ENCODE results near the gene SATB2. TPM values are rescaled to one million over a fixed set of nuclear protein-coding genes. Genes with fewer than 3 reads are reported as not detected.

SATB2 gene
- total RNA-seq, 4 donors from 2014 or later, result 2.2 to 6.6 (median 5.0) TPM

DNA sequence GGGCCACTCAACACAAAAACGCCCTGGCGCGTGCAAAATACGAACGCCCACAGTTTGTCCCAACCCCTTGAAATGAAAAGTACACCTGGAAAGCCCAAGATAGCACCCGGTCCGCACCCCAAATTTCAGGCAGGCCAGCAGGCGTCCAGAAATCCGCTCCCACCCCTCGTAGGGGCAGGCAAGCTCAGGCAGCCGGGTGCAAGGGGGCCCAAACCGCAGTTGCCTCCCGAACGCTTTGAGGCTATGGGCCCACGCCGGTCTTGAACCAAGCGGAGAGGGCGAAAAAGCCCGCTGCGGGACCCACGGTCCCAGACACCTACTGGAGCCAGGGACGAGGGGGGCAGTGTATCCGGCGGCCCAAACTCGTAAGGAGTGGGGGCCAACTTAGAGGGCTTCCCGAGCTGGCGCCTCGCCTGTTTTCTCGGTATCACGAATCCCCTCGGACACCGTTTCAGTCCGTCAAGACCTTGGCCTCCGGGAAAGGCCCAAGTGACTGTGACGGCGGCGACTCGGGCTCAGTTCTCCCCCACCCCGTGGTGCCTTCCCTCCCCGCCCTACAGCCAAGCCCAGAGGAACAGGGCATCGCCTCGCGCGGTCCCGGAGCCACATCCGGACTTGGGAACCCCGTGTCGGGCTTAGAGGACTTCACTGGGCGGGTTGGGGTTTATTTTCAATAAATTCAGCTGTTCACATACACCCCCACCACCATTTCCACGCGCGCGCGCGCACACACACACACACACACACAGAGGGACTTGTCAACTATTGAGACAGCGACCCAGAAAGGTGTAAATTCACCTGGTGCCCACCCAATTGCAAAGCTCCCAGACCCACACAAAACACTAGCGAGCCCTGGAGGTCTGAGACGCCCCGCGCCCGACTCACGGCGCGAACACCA is 6.2 kb upstream of the SATB2 start:
- TF ChIP-seq POLR2A (IDR thresholded peaks at IDR 0.05; ENCODE audit: low read depth) (no peak), EP300 (IDR thresholded peaks at IDR 0.05) (no peak), POLR2AphosphoS5 (IDR thresholded peaks at IDR 0.05) (no peak), CTCF (IDR thresholded peaks at IDR 0.05) (no peak)
- Histone ChIP-seq H3K4me1 (peaks cover 33 to 55% (median 46%) of the 10 kb centered on the region in 4 donors), H3K36me3 (no peaks in the 10 kb centered on the region), H3K27me3 (peaks cover 7 to 90% (median 88%) of the 10 kb centered on the region in 4 donors), H3K4me3 (peak overlapping the region; percentile 48 to 59 (median 52)), H3K9me3 (no peaks in the 10 kb centered on the region), H3K27ac (replicated peaks in 1 of 4) (no peak overlapping the region)
- intact Hi-C loops (cut with DNase I), result loop anchor here (10.0 kb wide), 1 partner anchor 1679 kb away; the partner anchor contains the start of gene BOLL
- WGBS, result 7% methylated on average over 16 of the region's 64 CpGs
- DNase-seq (ENCODE audit: extremely low spot score), result peak; percentile 75

- Histone ChIP-seq H3K4me3 (peak overlapping the region; percentile 48 to 59 (median 52)), H3K27me3 (peaks cover 7 to 84% (median 79%) of the 10 kb centered on the region in 4 donors), H3K36me3 (no peaks in the 10 kb centered on the region), H3K9me3 (no peaks in the 10 kb centered on the region), H3K4me1 (peaks cover 29 to 53% (median 43%) of the 10 kb centered on the region in 4 donors), H3K27ac (replicated peaks in 1 of 4) (no peak overlapping the region)
- TF ChIP-seq CTCF (IDR thresholded peaks at IDR 0.05), result peak; percentile 56 to 73 (median 58)
- TF ChIP-seq EP300 (IDR thresholded peaks at IDR 0.05), result no peak
- 1% methylated on average over 51 of the region's 63 CpGs for WGBS
- DNase-seq (ENCODE audit: extremely low spot score), result peak; percentile 87
- intact Hi-C loops (cut with DNase I), result loop anchor here (10.0 kb wide), 1 partner anchor 1678 kb away; the partner anchor contains the start of gene BOLL
Measured at GRCh38 chr2:199462956-199463692, 5.4 kb upstream of the SATB2 start.

DNA sequence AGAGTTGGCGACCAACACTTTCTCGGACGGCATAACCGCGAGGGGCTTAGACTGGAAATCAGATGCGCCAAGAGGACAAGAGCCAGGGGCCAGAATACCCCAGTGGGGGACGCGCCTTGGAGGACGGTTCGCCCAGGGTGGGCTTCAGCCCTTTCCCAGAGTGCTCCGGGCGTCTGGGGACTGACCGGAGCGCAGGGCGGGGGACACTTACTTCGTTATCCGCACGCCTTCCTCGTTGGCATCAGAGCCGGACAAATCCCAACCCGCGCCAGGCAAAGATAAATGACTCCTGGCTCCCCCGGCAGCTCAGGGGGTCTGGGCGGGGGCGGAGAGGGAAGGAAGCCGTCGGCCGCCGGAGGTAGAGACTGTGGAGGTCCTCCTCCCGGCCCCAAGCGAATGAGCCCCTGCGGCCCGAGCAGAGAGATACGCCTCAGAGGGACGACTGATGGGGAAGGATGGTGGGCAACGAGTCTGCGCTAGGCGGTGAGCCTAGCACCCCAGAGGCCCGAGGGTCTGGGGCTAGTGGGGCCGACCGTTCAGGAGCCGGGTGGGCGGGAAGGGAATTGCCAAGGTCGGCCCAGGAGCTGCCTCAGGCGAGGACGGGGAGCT is 4.7 kb upstream of the SATB2 start:
- intact Hi-C loops (cut with DNase I), result loop anchor here (10.0 kb wide), 1 partner anchor 1678 kb away; the partner anchor contains the start of gene BOLL
- 3% methylated on average over 21 of the region's 46 CpGs for WGBS
- TF ChIP-seq CTCF (IDR thresholded peaks at IDR 0.05) (no peak), POLR2AphosphoS5 (IDR thresholded peaks at IDR 0.05) (no peak), POLR2A (IDR thresholded peaks at IDR 0.05; ENCODE audit: low read depth) (no peak), EP300 (IDR thresholded peaks at IDR 0.05) (no peak)
- Histone ChIP-seq H3K4me1 (peaks cover 36 to 60% (median 50%) of the 10 kb centered on the region in 4 donors), H3K36me3 (no peaks in the 10 kb centered on the region), H3K27ac (replicated peaks in 1 of 4) (no peak overlapping the region), H3K4me3 (peak overlapping the region; percentile 48 to 59 (median 52)), H3K9me3 (no peaks in the 10 kb centered on the region), H3K27me3 (peaks cover 7 to 84% (median 78%) of the 10 kb centered on the region in 4 donors)
- peak; percentile 85 for DNase-seq (ENCODE audit: extremely low spot score)

DNA sequence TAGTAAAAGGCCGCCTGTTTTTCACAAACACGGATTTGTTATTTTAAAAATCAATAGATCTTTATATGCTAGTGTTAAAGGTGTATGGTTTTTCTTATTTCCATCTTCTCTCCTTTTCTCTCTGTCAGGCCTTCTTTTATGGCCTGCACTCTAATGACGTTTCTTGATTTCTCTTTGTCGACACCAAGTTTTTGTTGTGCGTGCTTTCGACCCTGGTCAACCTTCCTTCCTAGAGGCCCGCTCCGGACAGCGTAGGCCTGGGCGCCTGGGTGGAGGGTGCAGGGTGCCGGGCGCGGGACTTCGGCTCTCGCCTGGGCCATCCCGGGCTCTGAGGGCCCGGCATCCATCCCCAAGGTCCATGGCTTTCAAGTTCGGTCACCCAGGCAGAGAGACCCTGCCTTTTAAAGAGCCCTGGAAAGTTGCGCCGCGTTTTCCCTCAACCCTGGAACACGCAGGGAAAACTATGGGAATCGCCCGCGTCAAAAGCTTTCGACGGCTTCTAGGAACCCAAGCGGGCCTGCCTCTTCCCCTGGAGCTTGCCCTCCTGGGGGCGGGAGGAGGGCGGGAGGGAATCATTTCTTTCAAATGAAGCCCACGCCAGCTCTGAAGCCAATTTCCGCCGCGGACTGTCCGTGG is 4.1 kb upstream of the SATB2 start:
- Histone ChIP-seq H3K4me1 (peaks cover 42 to 63% (median 55%) of the 10 kb centered on the region in 4 donors), H3K9me3 (no peaks in the 10 kb centered on the region), H3K36me3 (no peaks in the 10 kb centered on the region), H3K27me3 (peaks cover 9 to 84% (median 78%) of the 10 kb centered on the region in 4 donors), H3K27ac (replicated peaks in 1 of 4) (no peak overlapping the region), H3K4me3 (no peak overlapping the region)
- intact Hi-C loops (cut with DNase I), result loop anchor here (10.0 kb wide), 1 partner anchor 1677 kb away; the partner anchor contains the start of gene BOLL
- 17% methylated on average over 30 of the region's 35 CpGs for WGBS
- DNase-seq (ENCODE audit: extremely low spot score), result no peak
- TF ChIP-seq CTCF (IDR thresholded peaks at IDR 0.05) (no peak), POLR2A (IDR thresholded peaks at IDR 0.05; ENCODE audit: low read depth) (no peak), EP300 (IDR thresholded peaks at IDR 0.05) (no peak), POLR2AphosphoS5 (IDR thresholded peaks at IDR 0.05) (no peak)

Data from esophagus muscularis mucosa (tissue), 4 donors.